T-helper 17 cell (primary cell): ENCODE measurements around the gene KPNA1. TPM values are rescaled to one million over a fixed set of nuclear protein-coding genes. Genes with fewer than 3 reads are reported as not detected.

Experiments
- total RNA-seq, 4 donors: library from RNA in 2 of 4; stranded (reverse) in 2 of 4; gene quantifications; one replicate each; pipeline ENCODE4 v1.2.3 and lab custom pipeline; 2022 to 2026

KPNA1 gene
- total RNA-seq, 2 donors from 2014 or later = 50.5 to 55.6 TPM

Other genes with a start within 250 kb of the KPNA1 start
- 1 to 10 TPM; 1.3 to 2.2 TPM for gene CSTA, start 189.7 kb downstream of the KPNA1 start, total RNA-seq
- 10 to 100 TPM; 13.7 to 17.1 TPM for gene MIX23, start 131.7 kb downstream of the KPNA1 start, total RNA-seq
- 10 to 100 TPM; 18.3 to 27.6 TPM for gene FAM162A, start 130.8 kb downstream of the KPNA1 start, total RNA-seq
- 1 to 10 TPM; 4.6 to 5.1 TPM for gene WDR5B, start 98.9 kb downstream of the KPNA1 start, total RNA-seq
- 10 to 100 TPM; 19.6 to 20.2 TPM for gene PARP9, start 49.4 kb upstream of the KPNA1 start, total RNA-seq
- gene DTX3L, start 49.4 kb upstream of the KPNA1 start, total RNA-seq = 10 to 100 TPM; 31.3 to 34.0 TPM
- gene PARP15, start 62.7 kb upstream of the KPNA1 start, total RNA-seq = 10 to 100 TPM; 69.3 to 87.6 TPM
- 10 to 100 TPM; 46.8 to 47.8 TPM for gene PARP14, start 165.9 kb upstream of the KPNA1 start, total RNA-seq